HepG2 (cell line): ENCODE results near the gene OARD1. TPM values are rescaled to one million over a fixed set of nuclear protein-coding genes. Genes with fewer than 3 reads are reported as not detected.
A peak's percentile ranks its signal among the peaks of the same experiment; 100 is the strongest.

Experiments
- ASH2L ChIP-seq: fragments of 300-600, 200-600 bp; sonication (generic); IDR thresholded peaks from 2 replicates; pipeline ENCODE4 v1.7.0; 2017; ENCODE audit warnings: low read depth, mild to moderate bottlenecking, moderate library complexity, mixed read lengths, low read length; ENCODE audit not compliant: insufficient read length
- FOSL1 ChIP-seq: sonication (generic); formaldehyde crosslinking; IDR thresholded peaks from 2 replicates; pipeline ENCODE4 v1.9.0; 2021; ENCODE audit warnings: missing genetic modification reagents, borderline replicate concordance
- JUN ChIP-seq: sonication (generic); formaldehyde crosslinking; IDR thresholded peaks from 2 replicates; pipeline ENCODE4 v1.4.0; 2020; ENCODE audit warnings: mild to moderate bottlenecking, missing genetic modification reagents
- MTF2 ChIP-seq: sonication (generic); formaldehyde crosslinking; IDR thresholded peaks from 2 replicates; pipeline ENCODE4 v1.5.0; 2020; ENCODE audit warnings: missing genetic modification reagents, borderline replicate concordance
- SRSF1 ChIP-seq: fragments of 200-400 bp; formaldehyde crosslinking; optimal IDR thresholded peaks from 2 replicates; pipeline ENCODE3; 2017; ENCODE audit warnings: mild to moderate bottlenecking, low read depth, low read length, moderate library complexity
- SUZ12 ChIP-seq: fragments of 150-350 bp; IDR thresholded peaks from 2 replicates; pipeline ENCODE4 v1.6.1; 2014; ENCODE audit warnings: low read depth, low read length
- ZNF550 ChIP-seq: sonication (generic); formaldehyde crosslinking; IDR thresholded peaks from 2 replicates; pipeline ENCODE4 v1.4.0; 2020; ENCODE audit warnings: mild to moderate bottlenecking, missing genetic modification reagents, borderline replicate concordance
- polyA plus RNA-seq, 8 experiments: library from polyadenylated mRNA; depleted of rRNA in 3 of 8; stranded (reverse) in 7 of 8; unstranded in 1 of 8; fragments of >200 nt; fragmentation: Illumina TruSeq in 4 of 8; extraction: Trizol in 4 of 8; gene quantifications; 2 replicates each; pipeline versions ENCODE4 v1.2.1 to v1.2.3, GENCODE V29; 2011 to 2016; ENCODE audit warnings: low read depth in 4 of 8, missing spikeins in 1 of 8, mixed read lengths in 1 of 8; ENCODE audit not compliant: insufficient read depth in 1 of 8
- total RNA-seq, 5 experiments: library from RNA; depleted of rRNA; stranded (reverse); fragments of >200 nt; fragmentation: Illumina TruSeq; extraction: Trizol; gene quantifications; 2 replicates each; pipeline ENCODE4 v1.2.3, GENCODE V29; 2016; ENCODE audit warnings: low read depth in 1 of 5
- TF ChIP-seq, protein P1 (sequence below): sonication (generic); formaldehyde crosslinking; IDR thresholded peaks from 2 replicates; pipeline ENCODE4 v1.4.0; 2020; ENCODE audit warnings: missing genetic modification reagents, mild to moderate bottlenecking, borderline replicate concordance
- TF ChIP-seq, protein P2 (sequence below): IDR thresholded peaks from 2 replicates; pipeline ENCODE4 v1.6.1; 2016
- TF ChIP-seq, protein P3 (sequence below): sonication (generic); formaldehyde crosslinking; IDR thresholded peaks from 2 replicates; pipeline ENCODE4 v1.4.0; 2020; ENCODE audit warnings: mild to moderate bottlenecking, missing genetic modification reagents, borderline replicate concordance
- TF ChIP-seq, protein P4 (sequence below): sonication (generic); formaldehyde crosslinking; IDR thresholded peaks from 2 replicates; pipeline ENCODE4 v1.5.1; 2020; ENCODE audit warnings: mild to moderate bottlenecking, missing genetic modification reagents, borderline replicate concordance
- TF ChIP-seq, protein P5 (sequence below): sonication (generic); formaldehyde crosslinking; IDR thresholded peaks from 2 replicates; pipeline ENCODE4 v1.8.0; 2022; ENCODE audit warnings: mild to moderate bottlenecking, missing genetic modification reagents, borderline replicate concordance

Gene OARD1
- total and polyA plus RNA-seq, 2 of the 13 experiments (the other 11 are each of a cell fraction or from before 2014, with no cell fraction given) = 18.4 to 49.0 TPM

DNA sequence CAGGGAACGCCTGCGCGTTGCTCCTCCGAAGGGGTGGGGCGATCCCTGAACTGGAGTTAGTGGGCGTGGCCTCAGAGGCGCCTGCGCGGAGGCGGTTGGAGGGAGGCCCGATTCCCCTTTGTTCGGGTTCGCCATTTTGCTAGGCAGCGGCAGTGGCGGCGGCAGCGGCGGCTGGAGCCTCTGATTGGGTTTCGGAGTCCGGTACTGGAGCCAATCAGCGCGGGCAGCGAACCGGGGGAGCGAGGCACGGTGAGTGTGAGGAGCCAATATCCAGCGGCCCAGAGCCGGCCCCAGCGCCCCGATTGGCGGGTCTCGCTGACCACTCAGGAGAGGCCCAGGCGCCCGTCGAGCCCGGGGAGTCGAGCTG is 663 bp upstream of the OARD1 start, which contains the start of gene NFYA (continued):
- TF ChIP-seq, protein P1, sequence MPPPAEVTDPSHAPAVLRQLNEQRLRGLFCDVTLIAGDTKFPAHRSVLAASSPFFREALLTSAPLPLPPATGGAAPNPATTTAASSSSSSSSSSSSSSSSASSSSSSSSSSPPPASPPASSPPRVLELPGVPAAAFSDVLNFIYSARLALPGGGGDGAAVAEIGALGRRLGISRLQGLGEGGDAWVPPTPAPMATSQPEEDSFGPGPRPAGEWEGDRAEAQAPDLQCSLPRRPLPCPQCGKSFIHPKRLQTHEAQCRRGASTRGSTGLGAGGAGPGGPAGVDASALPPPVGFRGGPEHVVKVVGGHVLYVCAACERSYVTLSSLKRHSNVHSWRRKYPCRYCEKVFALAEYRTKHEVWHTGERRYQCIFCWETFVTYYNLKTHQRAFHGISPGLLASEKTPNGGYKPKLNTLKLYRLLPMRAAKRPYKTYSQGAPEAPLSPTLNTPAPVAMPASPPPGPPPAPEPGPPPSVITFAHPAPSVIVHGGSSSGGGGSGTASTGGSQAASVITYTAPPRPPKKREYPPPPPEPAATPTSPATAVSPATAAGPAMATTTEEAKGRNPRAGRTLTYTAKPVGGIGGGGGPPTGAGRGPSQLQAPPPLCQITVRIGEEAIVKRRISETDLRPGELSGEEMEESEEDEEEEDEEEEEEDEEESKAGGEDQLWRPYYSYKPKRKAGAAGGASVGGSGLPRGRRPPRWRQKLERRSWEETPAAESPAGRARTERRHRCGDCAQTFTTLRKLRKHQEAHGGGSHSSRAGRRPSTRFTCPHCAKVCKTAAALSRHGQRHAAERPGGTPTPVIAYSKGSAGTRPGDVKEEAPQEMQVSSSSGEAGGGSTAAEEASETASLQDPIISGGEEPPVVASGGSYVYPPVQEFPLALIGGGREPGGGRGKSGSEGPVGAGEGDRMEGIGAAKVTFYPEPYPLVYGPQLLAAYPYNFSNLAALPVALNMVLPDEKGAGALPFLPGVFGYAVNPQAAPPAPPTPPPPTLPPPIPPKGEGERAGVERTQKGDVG (CRISPR knock-in tag) = no peak
- TF ChIP-seq SUZ12 (no peak), FOSL1 (CRISPR knock-in tag) (no peak), MTF2 (CRISPR knock-in tag) (no peak), ASH2L (no peak), JUN (CRISPR knock-in tag) (no peak; the same call in 1 of the 2 replicates), ZNF550 (no peak), SRSF1 (peak; percentile 6)
- TF ChIP-seq, protein P2, sequence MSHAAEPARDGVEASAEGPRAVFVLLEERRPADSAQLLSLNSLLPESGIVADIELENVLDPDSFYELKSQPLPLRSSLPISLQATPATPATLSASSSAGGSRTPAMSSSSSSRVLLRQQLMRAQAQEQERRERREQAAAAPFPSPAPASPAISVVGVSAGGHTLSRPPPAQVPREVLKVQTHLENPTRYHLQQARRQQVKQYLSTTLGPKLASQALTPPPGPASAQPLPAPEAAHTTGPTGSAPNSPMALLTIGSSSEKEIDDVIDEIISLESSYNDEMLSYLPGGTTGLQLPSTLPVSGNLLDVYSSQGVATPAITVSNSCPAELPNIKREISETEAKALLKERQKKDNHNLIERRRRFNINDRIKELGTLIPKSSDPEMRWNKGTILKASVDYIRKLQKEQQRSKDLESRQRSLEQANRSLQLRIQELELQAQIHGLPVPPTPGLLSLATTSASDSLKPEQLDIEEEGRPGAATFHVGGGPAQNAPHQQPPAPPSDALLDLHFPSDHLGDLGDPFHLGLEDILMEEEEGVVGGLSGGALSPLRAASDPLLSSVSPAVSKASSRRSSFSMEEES = no peak
- TF ChIP-seq, protein P3, sequence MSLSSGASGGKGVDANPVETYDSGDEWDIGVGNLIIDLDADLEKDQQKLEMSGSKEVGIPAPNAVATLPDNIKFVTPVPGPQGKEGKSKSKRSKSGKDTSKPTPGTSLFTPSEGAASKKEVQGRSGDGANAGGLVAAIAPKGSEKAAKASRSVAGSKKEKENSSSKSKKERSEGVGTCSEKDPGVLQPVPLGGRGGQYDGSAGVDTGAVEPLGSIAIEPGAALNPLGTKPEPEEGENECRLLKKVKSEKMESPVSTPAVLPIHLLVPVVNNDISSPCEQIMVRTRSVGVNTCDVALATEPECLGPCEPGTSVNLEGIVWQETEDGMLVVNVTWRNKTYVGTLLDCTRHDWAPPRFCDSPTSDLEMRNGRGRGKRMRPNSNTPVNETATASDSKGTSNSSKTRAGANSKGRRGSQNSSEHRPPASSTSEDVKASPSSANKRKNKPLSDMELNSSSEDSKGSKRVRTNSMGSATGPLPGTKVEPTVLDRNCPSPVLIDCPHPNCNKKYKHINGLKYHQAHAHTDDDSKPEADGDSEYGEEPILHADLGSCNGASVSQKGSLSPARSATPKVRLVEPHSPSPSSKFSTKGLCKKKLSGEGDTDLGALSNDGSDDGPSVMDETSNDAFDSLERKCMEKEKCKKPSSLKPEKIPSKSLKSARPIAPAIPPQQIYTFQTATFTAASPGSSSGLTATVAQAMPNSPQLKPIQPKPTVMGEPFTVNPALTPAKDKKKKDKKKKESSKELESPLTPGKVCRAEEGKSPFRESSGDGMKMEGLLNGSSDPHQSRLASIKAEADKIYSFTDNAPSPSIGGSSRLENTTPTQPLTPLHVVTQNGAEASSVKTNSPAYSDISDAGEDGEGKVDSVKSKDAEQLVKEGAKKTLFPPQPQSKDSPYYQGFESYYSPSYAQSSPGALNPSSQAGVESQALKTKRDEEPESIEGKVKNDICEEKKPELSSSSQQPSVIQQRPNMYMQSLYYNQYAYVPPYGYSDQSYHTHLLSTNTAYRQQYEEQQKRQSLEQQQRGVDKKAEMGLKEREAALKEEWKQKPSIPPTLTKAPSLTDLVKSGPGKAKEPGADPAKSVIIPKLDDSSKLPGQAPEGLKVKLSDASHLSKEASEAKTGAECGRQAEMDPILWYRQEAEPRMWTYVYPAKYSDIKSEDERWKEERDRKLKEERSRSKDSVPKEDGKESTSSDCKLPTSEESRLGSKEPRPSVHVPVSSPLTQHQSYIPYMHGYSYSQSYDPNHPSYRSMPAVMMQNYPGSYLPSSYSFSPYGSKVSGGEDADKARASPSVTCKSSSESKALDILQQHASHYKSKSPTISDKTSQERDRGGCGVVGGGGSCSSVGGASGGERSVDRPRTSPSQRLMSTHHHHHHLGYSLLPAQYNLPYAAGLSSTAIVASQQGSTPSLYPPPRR (CRISPR knock-in tag) = peak; percentile 6; the same call in 1 of the 2 replicates
- TF ChIP-seq, protein P4, sequence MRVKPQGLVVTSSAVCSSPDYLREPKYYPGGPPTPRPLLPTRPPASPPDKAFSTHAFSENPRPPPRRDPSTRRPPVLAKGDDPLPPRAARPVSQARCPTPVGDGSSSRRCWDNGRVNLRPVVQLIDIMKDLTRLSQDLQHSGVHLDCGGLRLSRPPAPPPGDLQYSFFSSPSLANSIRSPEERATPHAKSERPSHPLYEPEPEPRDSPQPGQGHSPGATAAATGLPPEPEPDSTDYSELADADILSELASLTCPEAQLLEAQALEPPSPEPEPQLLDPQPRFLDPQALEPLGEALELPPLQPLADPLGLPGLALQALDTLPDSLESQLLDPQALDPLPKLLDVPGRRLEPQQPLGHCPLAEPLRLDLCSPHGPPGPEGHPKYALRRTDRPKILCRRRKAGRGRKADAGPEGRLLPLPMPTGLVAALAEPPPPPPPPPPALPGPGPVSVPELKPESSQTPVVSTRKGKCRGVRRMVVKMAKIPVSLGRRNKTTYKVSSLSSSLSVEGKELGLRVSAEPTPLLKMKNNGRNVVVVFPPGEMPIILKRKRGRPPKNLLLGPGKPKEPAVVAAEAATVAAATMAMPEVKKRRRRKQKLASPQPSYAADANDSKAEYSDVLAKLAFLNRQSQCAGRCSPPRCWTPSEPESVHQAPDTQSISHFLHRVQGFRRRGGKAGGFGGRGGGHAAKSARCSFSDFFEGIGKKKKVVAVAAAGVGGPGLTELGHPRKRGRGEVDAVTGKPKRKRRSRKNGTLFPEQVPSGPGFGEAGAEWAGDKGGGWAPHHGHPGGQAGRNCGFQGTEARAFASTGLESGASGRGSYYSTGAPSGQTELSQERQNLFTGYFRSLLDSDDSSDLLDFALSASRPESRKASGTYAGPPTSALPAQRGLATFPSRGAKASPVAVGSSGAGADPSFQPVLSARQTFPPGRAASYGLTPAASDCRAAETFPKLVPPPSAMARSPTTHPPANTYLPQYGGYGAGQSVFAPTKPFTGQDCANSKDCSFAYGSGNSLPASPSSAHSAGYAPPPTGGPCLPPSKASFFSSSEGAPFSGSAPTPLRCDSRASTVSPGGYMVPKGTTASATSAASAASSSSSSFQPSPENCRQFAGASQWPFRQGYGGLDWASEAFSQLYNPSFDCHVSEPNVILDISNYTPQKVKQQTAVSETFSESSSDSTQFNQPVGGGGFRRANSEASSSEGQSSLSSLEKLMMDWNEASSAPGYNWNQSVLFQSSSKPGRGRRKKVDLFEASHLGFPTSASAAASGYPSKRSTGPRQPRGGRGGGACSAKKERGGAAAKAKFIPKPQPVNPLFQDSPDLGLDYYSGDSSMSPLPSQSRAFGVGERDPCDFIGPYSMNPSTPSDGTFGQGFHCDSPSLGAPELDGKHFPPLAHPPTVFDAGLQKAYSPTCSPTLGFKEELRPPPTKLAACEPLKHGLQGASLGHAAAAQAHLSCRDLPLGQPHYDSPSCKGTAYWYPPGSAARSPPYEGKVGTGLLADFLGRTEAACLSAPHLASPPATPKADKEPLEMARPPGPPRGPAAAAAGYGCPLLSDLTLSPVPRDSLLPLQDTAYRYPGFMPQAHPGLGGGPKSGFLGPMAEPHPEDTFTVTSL (CRISPR knock-in tag) = no peak
- TF ChIP-seq, protein P5, sequence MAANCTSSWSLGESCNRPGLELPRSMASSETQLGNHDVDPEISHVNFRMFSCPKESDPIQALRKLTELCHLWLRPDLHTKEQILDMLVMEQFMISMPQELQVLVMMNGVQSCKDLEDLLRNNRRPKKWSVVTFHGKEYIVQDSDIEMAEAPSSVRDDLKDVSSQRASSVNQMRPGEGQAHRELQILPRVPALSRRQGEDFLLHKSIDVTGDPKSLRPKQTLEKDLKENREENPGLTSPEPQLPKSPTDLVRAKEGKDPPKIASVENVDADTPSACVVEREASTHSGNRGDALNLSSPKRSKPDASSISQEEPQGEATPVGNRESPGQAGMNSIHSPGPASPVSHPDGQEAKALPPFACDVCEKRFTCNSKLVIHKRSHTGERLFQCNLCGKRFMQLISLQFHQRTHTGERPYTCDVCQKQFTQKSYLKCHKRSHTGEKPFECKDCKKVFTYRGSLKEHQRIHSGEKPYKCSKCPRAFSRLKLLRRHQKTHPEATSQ = no peak
